NB4 (cell line): Measurements from ENCODE around the gene SCAMP4.

Experiments
- DNase-seq: peaks from one replicate; pipeline ENCODE4 v3.0.0; 2010; ENCODE audit warnings: low read depth
- H3K4me3 ChIP-seq: one replicate; pipeline ENCODE4 v1.5.1; 2011; ENCODE audit warnings: mild to moderate bottlenecking, low read depth, low read length, moderate library complexity
- MYC ChIP-seq: IDR thresholded peaks from 2 replicates; pipeline ENCODE4 v1.6.1; 2011; ENCODE audit warnings: low read depth, low read length
- POLR2A ChIP-seq: IDR thresholded peaks from 2 replicates; pipeline ENCODE4 v1.6.1; 2011; ENCODE audit warnings: mild to moderate bottlenecking; ENCODE audit not compliant: insufficient read length; ENCODE audit errors: extremely low read depth
- TF ChIP-seq, protein P1 (sequence below): IDR thresholded peaks from 2 replicates; pipeline ENCODE4 v1.6.1; 2011; ENCODE audit warnings: low read depth, low read length
- TF ChIP-seq, protein P2 (sequence below): IDR thresholded peaks from one replicate; pipeline ENCODE4 v1.5.1; 2012; ENCODE audit warnings: low read depth, low read length

The SCAMP4 gene

GRCh38 chr19:1858412-1859081 is 46.7 kb upstream of the SCAMP4 start:
- peak overlapping the region; percentile 49 for H3K4me3 ChIP-seq
- TF ChIP-seq MYC: no peak
- TF ChIP-seq POLR2A: no peak
- TF ChIP-seq, protein P1, sequence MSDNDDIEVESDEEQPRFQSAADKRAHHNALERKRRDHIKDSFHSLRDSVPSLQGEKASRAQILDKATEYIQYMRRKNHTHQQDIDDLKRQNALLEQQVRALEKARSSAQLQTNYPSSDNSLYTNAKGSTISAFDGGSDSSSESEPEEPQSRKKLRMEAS: no peak
- TF ChIP-seq, protein P2, sequence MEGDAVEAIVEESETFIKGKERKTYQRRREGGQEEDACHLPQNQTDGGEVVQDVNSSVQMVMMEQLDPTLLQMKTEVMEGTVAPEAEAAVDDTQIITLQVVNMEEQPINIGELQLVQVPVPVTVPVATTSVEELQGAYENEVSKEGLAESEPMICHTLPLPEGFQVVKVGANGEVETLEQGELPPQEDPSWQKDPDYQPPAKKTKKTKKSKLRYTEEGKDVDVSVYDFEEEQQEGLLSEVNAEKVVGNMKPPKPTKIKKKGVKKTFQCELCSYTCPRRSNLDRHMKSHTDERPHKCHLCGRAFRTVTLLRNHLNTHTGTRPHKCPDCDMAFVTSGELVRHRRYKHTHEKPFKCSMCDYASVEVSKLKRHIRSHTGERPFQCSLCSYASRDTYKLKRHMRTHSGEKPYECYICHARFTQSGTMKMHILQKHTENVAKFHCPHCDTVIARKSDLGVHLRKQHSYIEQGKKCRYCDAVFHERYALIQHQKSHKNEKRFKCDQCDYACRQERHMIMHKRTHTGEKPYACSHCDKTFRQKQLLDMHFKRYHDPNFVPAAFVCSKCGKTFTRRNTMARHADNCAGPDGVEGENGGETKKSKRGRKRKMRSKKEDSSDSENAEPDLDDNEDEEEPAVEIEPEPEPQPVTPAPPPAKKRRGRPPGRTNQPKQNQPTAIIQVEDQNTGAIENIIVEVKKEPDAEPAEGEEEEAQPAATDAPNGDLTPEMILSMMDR: no peak
- no peak for DNase-seq

DNA sequence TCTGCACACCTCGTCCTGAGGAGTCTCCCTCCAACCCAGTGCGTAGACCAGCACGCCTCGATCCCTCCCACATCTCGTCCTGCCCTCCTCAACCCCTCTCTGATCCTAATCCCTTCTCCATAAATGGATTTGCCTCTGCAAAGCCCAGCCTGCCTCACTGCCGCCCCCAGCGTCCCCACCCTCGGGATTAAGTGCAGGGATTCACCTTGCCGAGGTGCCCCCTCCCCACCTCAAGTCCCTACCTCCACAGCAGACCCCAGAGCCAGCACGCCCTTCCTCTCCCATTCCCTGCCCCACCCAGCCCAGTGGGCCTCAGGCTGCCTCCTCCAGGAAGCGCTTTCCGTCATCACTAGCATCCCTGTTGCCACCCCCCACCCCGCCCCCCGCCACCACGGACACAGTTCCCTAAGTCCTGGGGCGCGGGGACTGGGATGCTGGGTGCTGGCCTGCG is 45.8 kb upstream of the SCAMP4 start:
- no peak overlapping the region for H3K4me3 ChIP-seq
- TF ChIP-seq, protein P2: no peak
- no peak for TF ChIP-seq MYC
- DNase-seq: no peak

DNA sequence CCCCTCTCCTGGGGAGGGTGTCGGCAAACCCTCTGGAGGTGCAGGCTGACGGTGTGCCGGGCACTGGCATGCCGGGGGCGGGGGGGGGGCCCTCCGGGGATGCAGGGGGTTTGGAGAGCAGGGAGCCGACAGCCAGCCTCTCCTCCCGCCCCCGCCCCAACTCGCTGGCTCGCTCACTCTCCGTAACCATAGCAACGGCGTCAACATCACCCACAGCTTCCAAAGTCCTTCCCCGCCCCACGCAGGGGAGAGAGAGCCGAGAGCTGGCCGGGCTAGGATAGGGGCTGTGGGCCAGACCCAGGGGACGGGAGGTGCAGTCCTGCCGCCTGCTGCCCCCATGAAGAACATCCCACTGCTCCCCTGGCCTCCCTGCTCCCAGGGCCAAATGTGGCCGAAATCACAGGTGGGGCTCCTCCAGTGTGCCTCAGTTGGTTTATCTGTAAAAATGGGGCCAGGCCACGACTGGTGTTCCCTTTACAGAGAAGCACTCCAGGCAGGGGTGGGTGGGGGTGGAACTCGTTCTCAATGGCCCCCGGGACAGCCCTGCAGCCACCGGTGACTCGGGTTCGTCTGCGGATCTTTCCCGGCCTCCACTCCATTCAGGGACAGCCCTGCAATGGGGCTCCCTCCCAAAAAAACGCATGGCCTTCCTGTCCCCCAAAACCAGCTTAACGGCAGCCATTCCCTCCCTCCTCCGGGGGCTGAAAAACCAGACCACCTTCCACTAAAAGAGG is 45.0 kb upstream of the SCAMP4 start:
- TF ChIP-seq MYC (no peak), POLR2A (no peak)
- TF ChIP-seq, protein P1: no peak
- TF ChIP-seq, protein P2: no peak
- peak overlapping the region; percentile 77 for H3K4me3 ChIP-seq
- peak; percentile 68 for DNase-seq

GRCh38 chr19:1860821-1861598 is 44.2 kb upstream of the SCAMP4 start:
- TF ChIP-seq, protein P2: no peak
- TF ChIP-seq POLR2A: no peak
- H3K4me3 ChIP-seq: peak overlapping the region; percentile 77
- no peak for DNase-seq

DNA sequence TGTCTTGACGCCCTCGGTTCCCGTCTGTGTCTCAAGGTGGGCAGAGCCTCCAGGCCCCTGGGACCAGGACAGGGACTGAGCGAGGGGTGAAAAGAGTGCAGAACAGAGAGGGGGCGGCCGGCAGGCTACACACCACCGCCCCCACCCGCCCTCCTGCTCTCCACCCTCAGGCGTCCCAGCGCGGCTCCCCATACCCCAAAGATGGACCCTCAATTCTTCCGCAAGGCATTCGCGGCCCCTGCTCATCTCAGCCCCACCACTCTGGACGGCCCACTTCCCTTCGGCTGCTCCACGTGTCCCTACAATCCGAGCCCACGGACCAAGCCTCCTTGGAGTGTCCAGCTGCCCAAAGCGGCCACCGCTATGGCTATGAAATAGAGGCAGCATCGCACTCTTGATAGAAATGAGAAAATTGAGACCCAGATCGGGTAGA is 43.6 kb upstream of the SCAMP4 start:
- DNase-seq: no peak
- peak overlapping the region; percentile 77 for H3K4me3 ChIP-seq
- no peak for TF ChIP-seq MYC
- TF ChIP-seq, protein P1: peak; percentile 42; the same call in 1 of the 2 replicates

GRCh38 chr19:1862068-1862423 is 43.2 kb upstream of the SCAMP4 start:
- TF ChIP-seq POLR2A (no peak), MYC (no peak)
- TF ChIP-seq, protein P2: no peak
- TF ChIP-seq, protein P1: no peak
- DNase-seq: no peak
- H3K4me3 ChIP-seq: peak overlapping the region; percentile 77
